Panc1 (cell line): ENCODE measurements around the gene GUCY2D.

ENCODE experiments used
- POLR2AphosphoS5 ChIP-seq: IDR thresholded peaks from 2 replicates; pipeline ENCODE4 v1.6.1; 2012; ENCODE audit warnings: mild to moderate bottlenecking, low read depth, low read length, moderate library complexity
- TF ChIP-seq, protein P1 (sequence below): fragments of 450-650 bp; IDR thresholded peaks from 2 replicates; pipeline ENCODE4 v1.5.1; 2017; ENCODE audit warnings: mild to moderate bottlenecking
- TF ChIP-seq, protein P2 (sequence below), 2 experiments: IDR thresholded peaks; 2 replicates each; pipeline ENCODE4 v1.6.1; 2011 to 2012; ENCODE audit warnings: low read depth in 2 of 2, control low read depth in 1 of 2, low read length in 1 of 2, mild to moderate bottlenecking in 1 of 2, moderate library complexity in 1 of 2; ENCODE audit not compliant: insufficient read depth in 1 of 2

DNA sequence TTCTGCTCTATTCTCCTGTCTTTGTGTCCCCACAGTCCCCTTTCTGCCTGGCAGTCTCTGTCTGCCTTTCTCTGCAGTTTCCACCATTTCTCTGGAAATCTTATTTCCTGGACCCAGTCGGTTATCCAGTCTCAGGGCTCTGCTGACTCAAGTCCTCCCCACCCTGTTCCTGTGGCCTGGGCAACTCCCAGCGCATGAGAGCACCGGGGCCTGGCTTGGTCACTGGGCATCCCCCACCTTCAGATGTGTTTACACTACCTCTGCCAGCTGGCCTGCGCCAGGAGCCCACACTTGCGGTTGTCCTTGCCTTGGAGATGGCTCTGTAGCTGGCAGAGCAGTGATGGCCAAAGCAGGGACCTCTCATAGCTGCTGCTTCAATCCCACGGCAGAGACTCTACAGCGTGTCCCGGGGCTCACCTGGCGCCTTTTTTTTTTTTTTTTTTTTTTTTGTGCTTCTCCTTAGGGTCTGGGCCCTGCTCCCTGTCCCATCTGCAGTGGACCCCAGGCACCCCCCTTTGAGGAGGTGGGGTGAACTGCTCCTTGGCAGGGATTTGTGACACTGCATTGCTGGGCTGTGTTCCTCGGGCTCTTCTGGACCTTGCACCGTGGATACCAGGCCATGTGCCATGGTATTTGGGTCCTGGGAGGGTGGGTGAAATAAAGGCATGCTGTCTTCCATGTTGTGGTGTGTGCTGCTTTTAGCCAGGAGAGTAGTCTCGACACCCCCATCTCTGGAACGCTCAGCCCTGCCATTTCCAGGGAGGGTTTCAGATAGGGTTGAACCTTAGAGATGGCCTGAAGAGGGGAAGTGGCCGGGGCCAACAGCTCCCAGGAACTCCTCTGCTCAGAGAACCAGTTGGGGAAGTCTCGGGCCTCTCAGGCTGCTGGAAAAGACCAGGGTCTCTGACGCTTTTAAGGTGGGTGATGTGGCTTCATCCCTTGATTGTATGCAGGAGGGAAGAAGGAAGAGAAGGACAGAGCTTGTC, 17.5 kb downstream of the GUCY2D start:
- TF ChIP-seq, protein P1, sequence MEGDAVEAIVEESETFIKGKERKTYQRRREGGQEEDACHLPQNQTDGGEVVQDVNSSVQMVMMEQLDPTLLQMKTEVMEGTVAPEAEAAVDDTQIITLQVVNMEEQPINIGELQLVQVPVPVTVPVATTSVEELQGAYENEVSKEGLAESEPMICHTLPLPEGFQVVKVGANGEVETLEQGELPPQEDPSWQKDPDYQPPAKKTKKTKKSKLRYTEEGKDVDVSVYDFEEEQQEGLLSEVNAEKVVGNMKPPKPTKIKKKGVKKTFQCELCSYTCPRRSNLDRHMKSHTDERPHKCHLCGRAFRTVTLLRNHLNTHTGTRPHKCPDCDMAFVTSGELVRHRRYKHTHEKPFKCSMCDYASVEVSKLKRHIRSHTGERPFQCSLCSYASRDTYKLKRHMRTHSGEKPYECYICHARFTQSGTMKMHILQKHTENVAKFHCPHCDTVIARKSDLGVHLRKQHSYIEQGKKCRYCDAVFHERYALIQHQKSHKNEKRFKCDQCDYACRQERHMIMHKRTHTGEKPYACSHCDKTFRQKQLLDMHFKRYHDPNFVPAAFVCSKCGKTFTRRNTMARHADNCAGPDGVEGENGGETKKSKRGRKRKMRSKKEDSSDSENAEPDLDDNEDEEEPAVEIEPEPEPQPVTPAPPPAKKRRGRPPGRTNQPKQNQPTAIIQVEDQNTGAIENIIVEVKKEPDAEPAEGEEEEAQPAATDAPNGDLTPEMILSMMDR = no peak
- no peak for TF ChIP-seq POLR2AphosphoS5
- TF ChIP-seq, protein P2, sequence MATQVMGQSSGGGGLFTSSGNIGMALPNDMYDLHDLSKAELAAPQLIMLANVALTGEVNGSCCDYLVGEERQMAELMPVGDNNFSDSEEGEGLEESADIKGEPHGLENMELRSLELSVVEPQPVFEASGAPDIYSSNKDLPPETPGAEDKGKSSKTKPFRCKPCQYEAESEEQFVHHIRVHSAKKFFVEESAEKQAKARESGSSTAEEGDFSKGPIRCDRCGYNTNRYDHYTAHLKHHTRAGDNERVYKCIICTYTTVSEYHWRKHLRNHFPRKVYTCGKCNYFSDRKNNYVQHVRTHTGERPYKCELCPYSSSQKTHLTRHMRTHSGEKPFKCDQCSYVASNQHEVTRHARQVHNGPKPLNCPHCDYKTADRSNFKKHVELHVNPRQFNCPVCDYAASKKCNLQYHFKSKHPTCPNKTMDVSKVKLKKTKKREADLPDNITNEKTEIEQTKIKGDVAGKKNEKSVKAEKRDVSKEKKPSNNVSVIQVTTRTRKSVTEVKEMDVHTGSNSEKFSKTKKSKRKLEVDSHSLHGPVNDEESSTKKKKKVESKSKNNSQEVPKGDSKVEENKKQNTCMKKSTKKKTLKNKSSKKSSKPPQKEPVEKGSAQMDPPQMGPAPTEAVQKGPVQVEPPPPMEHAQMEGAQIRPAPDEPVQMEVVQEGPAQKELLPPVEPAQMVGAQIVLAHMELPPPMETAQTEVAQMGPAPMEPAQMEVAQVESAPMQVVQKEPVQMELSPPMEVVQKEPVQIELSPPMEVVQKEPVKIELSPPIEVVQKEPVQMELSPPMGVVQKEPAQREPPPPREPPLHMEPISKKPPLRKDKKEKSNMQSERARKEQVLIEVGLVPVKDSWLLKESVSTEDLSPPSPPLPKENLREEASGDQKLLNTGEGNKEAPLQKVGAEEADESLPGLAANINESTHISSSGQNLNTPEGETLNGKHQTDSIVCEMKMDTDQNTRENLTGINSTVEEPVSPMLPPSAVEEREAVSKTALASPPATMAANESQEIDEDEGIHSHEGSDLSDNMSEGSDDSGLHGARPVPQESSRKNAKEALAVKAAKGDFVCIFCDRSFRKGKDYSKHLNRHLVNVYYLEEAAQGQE (IDR thresholded peaks at IDR 0.05; ENCODE audit: insufficient read depth in 1 of 2, low read depth in 2 of 2, low read length in 1 of 2) = no peak
